GM18499 (cell line): ENCODE data around the gene NT5DC1.

Experiments
- ATAC-seq: cut with Tn5 transposase; IDR thresholded peaks from one replicate; pipeline ENCODE4 v1.9.1; 2021; ENCODE audit warnings: moderate number of reproducible peaks; ENCODE audit not compliant: insufficient read depth, unreplicated experiment

Gene NT5DC1

DNA sequence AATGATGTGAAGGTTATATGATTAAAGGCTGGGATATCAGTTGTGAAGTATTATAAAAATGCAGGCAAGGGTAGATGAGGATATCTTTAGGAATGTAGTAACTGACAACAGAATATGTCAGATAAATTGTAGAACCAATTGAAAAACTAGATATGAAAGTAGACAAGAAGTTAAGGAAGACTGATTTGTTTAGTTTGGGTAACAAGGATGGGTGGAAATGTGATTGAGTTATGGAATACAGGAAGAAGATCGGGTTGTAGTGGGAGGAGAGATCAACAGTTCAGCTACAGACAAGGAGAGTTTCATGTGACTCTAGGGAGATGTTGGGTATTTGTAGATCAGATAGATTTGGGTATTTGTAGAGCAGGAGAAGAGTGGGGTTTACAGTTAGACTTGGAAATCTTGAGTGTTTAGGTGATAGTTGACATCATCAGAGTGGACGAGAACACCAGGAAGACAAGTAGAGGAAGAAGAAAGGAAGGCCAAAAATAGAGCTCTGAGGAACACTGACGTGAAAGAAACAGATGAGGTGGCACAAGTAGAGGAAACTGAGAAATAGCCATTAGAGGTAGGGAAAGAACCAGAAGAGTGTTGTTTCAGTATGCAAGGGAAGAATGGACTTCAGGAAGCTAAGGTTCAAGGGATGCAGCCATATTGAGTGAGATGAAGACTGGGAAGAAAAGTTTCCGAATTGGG is 191.2 kb downstream of the NT5DC1 start:
- ATAC-seq, result no peak

DNA sequence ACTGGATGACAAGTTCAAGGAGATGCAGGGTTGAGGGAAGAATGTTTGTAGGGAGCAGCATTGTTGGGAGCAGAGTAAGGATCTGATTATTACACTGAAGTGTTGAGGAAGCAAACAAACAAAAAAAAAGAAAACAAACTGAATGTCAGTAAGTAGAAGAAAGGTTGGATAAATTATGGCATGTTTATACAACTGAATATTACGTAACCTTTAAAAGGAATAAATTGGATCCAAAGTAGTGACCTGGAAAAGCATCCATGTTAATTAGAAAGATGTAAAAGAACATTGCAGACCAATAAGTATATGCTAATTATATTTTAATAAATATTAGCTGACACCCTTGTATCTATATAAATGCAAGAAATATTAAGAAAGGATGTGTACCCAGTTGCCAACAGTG is 191.9 kb downstream of the NT5DC1 start:
- ATAC-seq, result no peak

DNA sequence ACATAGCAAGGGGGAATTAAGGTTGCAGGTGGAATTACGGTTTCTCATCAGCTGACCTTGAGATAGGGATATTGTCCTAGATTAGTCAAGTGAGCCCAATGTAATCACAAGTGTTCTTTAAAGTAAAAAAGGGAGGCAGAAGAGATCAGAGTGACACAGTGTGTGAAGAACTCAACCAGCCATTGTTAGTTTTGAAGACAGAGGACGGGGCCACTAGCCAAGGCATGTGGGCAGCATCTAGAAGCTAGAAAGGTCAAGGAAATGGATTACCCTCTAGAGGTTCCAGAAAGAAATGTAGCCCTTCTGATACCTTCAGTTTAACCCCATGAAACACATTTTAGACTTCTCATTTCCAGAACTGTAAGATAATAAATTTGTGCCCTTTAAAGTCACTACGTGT is 197.6 kb downstream of the NT5DC1 start:
- ATAC-seq, result no peak

DNA sequence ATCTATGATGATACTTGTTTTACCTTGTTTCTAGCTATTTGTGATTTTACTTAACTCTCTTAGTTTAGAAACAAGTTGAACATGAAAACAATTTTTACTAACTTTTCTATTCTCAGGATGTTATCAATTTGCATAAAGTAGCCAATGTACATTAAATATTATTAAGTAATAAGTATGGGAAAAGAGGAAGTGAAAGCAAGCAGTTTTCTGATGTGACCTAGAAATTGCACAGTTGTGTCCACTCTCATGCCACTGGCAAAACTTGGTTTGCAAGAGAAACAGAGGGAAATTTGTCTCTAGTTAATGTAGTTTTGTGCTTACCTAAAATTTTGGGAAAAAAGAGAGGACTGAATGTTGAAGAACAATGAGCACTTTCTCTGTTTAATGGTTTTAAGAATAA is 198.3 kb downstream of the NT5DC1 start:
- ATAC-seq, result no peak
